GM18507 (cell line): Measurements from ENCODE around the gene CYP27A1.

Experiments used
- DNase-seq: peaks from one replicate; pipeline ENCODE4 v3.0.0; 2011; ENCODE audit warnings: low read depth; ENCODE audit not compliant: insufficient read length; ENCODE audit errors: extremely low spot score
- FAIRE-seq: peaks from 2 replicates; lab custom pipeline; 2011; peaks lifted over from hg19 to GRCh38; lab: Jason Lieb, UNC

CYP27A1 gene

DNA sequence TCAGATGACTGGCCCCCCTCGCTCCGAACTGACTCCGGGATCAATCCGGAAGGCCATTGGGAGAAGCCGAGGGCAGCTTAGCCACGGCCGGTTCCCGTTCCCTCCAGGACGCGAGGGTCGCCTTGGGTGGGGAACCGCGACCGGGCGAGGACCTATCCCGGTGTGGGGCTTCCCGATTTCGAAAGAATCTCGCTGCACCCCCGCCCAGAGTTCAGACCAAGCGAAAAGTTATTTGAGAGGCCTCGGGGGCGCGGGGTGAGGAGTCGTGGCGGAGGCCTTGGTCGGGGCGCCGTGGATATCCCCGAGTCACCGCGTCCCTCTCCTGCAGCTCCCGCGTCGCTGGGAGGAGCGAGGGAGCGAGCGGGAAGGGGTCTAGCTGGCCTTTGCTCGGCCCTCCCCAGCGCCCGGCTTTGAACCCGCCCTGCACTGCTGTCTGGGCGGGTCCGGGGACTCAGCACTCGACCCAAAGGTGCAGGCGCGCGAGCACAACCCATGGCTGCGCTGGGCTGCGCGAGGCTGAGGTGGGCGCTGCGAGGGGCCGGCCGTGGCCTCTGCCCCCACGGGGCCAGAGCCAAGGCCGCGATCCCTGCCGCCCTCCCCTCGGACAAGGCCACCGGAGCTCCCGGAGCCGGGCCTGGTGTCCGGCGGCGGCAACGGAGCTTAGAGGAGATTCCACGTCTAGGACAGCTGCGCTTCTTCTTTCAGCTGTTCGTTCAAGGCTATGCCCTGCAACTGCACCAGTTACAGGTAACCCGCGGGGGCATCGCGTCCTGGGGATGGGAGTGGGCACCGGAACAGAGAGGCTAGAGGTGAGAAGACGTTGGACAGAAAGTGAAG, at the start of gene CYP27A1:
Gene CYP27A1 (plus strand): TSS at position 457 of the 837 bp plus-strand sequence. CDS start 36 bp downstream, at position 493.
- FAIRE-seq (no peak), DNase-seq (no peak)

DNA sequence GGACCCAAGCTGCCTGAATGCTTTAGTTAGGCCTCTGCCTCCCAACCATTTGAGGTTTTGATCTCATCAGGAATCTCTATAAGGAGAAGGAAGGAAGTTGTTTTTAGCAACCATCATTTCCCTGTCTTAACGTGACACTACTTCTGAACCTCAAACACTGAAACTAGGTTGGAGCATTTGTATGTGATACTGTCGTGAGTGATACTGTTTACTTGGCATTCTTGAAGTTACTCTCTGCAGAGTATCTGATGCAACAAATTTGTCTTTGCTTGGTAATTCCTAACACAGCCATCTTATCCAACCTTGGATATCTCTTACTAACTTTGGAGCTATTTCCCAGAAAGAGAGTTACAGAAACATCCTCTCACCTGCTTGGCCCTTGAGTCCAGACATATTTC, 49.2 kb upstream of the CYP27A1 start:
- no peak for FAIRE-seq
- DNase-seq, result no peak

- no peak for DNase-seq
- FAIRE-seq, result peak; percentile 76
Measured at GRCh38 chr2:218733171-218734021, 48.6 kb upstream of the CYP27A1 start.

DNA sequence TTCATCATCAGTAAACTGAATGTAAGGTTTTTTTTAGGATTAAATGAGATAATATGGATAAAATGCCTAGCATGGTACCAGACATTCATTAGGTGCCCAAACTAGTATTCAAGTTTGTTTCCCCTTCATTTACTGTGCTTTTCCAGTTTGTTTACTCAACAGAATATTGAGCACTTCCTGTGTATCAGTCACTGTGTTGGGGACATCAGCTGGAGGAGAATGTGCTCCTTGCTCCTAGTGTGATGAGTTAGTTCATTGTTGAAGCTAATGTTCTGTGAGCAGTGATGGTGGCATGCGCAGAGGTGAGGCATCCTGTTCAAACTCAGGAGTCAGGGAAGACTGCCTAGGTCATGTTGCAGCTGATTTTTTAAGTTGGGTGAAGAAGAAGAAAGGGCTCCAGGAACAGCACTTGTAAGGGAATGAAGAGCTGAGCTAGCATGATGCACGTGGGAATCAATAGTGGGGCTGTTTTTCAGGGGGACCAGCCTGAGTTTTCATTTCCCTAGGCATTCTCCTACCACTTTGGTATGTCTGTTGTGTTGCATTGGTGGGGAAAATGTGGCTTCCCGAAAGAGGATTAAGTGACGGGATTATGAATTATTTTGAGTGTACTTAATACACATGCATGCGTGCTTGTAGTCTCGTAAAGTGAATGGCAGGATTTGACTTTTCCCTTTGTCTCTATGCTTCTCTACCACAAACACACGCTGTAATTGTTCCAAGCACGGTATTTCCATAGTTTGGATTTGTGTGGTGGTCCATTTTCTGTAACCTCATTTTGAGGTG, 47.6 kb upstream of the CYP27A1 start:
- FAIRE-seq (no peak), DNase-seq (no peak)

GRCh38 chr2:218736531-218736930, 45.4 kb upstream of the CYP27A1 start:
- FAIRE-seq, result no peak

DNA sequence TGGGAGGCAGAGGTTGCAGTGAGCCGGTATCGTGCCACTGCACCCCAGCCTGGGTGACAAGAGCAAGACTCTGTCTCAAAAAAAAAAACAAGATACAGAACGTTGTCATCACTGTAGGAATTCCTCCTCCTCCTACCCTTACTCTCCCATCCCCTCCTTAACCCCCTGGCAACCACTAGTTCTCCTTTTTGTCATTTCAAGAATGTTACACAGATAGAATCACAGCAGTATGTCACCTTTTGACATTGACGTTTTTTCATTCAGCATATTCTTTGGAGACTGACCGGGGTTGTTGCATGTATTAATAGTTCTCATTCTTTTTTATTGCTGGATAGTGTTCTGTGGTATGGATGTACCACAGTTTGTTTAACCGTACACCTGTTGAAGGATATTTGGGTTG, 38.9 kb upstream of the CYP27A1 start:
- DNase-seq, result no peak

More at GRCh38 chr2:218736531-218736930, 45.4 kb upstream of the CYP27A1 start:
- DNase-seq, result no peak

DNA sequence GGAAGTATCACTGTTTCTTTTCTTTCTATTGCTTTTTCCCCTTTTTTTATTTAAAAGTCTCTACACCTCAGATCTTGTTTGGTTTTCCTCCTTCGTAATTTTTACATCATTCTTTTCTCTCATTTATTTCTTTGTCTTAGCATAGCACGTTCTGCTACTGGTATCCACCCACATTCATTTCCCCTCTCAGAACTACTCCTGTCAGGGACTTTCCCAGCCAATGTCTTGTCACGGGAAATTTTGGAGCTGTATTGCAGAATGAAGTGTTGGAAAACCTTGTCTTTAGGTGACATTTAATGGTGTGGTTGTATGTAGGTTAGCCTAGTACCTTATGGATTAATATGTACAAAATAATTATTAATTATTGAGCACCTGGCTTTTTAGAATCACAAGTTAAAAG, 37.3 kb upstream of the CYP27A1 start:
- no peak for DNase-seq
- peak; percentile 61 for FAIRE-seq

More for the DNA sequence above, 38.9 kb upstream of the CYP27A1 start:
- peak; percentile 60 for FAIRE-seq

DNA sequence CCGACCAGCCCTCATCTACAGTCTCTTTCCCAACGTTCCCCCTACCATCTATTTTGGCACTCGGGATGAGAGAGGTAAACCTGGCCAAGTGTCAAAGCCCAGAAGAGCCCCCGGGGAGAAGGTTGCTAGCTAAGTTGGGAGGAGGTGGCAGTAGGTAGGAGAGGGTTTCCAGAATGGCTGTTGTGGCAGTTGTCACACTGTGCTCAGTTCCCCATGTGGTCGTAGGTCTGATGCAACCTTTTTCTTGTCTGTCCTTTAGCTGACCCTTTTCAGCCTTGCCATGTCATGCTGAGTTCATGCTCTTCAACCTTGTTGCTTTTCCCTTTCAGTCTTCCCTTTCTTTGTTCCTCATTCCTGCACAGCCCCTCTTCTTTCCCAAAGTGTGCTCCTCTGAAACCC, 36.8 kb upstream of the CYP27A1 start:
- FAIRE-seq (peak; percentile 15), DNase-seq (no peak)

DNA sequence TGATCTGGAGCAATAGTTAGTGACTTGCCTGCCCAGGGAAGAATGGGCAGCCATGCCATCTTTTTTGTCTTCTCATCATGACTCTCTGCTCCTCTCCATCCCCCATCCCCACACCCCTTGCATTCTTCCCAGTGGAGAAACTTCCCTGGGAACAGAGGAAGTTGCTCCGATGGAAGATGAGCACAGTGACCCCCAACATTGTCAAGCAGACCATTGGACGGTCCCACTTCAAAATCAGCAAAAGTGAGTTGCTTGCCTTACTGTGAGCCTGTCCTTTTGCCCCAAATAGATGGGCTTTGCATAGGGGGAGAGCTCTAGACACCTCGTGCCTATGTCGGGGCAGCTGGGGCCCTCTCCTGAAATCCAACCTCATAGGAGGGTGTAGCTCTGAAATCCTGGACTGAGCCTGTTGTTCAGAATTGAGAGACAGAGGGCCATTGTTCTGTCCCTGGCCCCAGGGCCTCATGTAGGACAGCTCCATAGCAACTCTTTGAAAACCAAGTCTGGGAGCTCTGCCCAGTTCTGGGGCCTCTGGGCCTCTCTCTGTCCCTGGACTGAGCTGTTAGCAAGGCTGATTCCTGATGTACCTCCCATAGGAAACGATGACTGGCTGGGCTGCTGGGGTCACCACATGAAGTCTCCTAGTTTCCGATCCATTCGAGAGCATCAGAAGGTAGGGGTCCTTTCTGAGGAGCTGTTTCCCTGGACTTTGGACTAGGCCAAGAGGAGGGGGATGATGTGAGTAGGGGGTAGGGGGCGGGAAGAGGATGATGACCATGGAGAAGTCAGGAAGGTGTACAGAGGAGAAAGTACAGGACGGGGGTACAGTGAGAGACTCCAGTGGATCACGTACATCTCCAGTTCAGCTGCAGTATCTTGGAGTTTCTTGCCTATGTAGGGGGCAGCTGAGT, 36.1 kb upstream of the CYP27A1 start:
- DNase-seq (no peak), FAIRE-seq (no peak)

GRCh38 chr2:218746470-218746795, 35.5 kb upstream of the CYP27A1 start:
- no peak for FAIRE-seq
- DNase-seq, result no peak

DNA sequence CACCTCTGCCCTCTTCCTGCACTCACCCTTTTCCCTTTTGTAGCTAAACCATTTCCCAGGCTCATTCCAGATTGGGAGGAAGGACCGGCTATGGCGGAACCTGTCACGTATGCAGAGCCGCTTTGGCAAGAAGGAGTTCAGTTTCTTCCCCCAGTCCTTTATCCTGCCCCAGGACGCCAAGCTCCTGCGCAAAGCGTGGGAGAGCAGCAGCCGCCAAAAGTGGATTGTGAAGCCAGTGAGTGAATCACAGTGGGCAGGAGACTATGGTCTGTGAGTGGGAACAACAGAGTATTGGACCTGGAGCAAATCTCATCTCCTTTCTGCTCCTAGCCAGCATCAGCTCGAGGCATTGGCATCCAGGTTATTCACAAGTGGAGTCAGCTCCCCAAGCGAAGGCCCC, 35.0 kb upstream of the CYP27A1 start:
- no peak for DNase-seq
- FAIRE-seq, result no peak

- DNase-seq, result no peak
- FAIRE-seq, result no peak
Measured at GRCh38 chr2:218748741-218749441, 33.1 kb upstream of the CYP27A1 start.

DNA sequence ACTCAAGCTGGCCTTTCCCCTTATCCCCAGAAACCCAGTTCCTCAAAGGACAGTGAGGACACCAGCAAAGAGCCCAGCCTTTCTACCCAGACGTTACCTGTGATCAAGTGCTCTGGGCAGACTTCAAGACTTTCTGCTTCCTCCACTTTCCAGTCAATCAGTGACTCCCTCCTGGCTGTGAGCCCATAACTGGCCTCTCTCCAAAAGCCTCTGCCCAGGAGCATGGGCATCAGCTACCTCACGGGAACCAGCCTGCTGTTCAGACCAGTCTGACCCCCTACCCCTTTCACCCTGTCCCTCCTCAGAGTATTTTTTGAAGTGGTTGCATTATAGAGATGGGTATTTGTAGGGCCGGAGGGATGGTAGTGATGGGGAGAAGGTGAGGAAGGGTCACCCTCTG, 27.7 kb upstream of the CYP27A1 start:
- FAIRE-seq (no peak), DNase-seq (no peak)

DNA sequence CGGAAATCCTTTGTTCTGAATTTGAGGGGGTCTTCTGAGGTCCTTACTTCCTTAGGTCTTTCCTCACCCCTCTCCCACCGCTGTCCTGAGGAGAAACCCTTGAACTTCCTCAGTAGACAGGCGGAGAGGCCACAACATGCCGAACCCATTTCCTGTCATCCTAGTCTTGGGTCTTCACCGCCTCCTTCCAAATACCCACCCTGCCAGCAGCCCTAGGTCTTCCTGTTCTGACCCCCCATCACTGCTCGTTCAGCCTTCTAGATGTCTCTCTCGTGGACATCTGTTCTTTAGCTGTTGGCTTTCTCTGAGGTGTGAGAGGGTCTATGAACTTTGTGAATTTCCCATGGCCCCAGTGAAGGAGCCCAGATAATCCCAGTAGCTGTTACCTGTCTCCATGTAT, 27.2 kb upstream of the CYP27A1 start:
- FAIRE-seq (no peak), DNase-seq (no peak)

DNA sequence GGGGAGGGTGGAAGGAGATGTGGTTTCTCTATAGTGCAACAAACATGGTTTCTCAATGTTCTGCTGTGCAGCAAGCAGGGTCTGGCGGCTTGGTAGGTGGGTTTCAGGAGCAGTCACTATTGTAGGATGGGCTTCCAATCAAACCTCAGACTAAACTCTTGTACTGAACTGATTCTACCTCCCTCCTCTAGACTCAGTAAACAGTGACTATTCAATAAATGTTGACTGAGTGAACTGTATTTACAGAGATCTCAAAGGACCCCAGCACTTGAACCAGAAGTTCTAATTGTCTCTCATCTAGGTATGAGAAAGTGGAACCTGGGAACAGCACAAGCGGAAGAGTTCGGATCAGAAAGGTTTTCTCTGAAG, 26.8 kb upstream of the CYP27A1 start:
- FAIRE-seq (no peak), DNase-seq (no peak)

DNA sequence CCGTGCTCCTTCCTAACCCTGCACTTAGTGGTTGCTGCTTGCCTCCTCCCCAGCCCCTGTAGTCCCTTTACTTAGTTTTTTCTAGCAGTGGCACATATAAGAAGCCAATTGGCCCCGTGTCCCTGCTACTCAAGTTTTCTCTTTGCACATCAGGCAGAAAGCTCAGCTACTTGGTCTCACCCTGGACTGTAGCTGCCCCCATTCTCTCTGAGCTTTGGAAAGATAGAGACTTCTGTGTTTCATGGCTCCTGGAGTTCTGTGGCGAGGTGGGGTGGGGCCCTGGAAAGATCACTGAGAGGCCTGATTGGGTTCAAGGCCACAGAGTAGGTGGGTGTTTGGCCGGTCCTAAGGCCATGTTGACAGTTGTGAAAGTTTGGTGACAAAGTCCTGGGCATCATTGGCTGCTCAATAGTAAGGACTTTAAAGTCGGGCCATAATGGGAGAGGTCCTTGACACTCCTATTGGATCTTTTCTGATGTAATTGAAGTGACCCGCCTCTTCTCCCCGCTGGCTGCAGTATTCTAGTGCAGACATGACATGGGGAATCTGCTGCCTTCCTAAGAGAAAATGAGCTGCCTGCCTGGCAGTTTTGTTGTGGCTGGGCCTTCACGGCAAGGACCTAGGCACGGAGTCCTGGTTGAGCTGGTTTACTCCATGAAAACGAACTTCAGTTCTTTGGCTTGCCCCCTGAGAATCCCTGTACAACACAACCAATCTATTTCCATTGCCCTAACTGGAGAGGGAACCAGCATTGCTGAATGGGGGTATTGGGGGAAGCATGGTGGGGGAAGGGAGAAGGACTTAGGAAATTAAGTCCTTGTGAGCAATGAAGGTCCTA, 26.2 kb upstream of the CYP27A1 start:
- FAIRE-seq (no peak), DNase-seq (no peak)

GRCh38 chr2:218756599-218757377, 25.2 kb upstream of the CYP27A1 start:
- no peak for FAIRE-seq
- no peak for DNase-seq
